Measurements from ENCODE around the gene MSRB3. TPM values are rescaled to one million over a fixed set of nuclear protein-coding genes. Genes with fewer than 3 reads are reported as not detected.

Gene MSRB3
- total RNA-seq, 1 experiment from 2014 or later = 31.1 TPM

DNA sequence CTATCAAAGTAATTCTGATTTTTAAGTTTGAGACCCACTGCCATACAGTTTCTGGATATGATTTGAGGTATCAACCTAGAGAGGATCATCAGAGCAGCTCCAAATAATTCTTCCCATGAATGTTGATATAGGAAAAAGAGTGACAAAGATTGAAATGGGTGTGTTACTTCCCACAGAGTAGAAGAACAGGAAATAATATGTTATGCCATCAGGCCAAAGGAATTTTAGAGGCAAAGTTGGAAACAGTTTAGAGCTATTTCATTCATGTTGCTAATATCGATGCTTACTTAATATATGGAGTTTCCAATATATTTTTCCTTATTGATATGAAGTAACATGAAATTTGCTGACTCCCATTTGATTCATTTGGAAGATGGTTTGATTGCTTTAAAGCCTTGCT, 8.9 kb upstream of the MSRB3 start:
- intact Hi-C loops (cut with micrococcal nuclease) = no loop called here
- H3K4me3 Mint-ChIP-seq (ENCODE audit: unreplicated experiment) = no peak overlapping the region
- no peaks in the 10 kb centered on the region for H3K9me3 Mint-ChIP-seq (ENCODE audit: unreplicated experiment)
- DNase-seq (ENCODE audit: unreplicated experiment) = no peak
- TF ChIP-seq, protein P1, sequence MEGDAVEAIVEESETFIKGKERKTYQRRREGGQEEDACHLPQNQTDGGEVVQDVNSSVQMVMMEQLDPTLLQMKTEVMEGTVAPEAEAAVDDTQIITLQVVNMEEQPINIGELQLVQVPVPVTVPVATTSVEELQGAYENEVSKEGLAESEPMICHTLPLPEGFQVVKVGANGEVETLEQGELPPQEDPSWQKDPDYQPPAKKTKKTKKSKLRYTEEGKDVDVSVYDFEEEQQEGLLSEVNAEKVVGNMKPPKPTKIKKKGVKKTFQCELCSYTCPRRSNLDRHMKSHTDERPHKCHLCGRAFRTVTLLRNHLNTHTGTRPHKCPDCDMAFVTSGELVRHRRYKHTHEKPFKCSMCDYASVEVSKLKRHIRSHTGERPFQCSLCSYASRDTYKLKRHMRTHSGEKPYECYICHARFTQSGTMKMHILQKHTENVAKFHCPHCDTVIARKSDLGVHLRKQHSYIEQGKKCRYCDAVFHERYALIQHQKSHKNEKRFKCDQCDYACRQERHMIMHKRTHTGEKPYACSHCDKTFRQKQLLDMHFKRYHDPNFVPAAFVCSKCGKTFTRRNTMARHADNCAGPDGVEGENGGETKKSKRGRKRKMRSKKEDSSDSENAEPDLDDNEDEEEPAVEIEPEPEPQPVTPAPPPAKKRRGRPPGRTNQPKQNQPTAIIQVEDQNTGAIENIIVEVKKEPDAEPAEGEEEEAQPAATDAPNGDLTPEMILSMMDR (IDR thresholded peaks at IDR 0.05; ENCODE audit: unreplicated experiment) = no peak
- H3K4me1 Mint-ChIP-seq (ENCODE audit: insufficient read depth, unreplicated experiment) = peaks cover 10% of the 10 kb centered on the region
- H3K36me3 Mint-ChIP-seq (ENCODE audit: insufficient read depth, unreplicated experiment) = no peaks in the 10 kb centered on the region
- H3K27ac Mint-ChIP-seq (ENCODE audit: low read depth, unreplicated experiment) = no peak overlapping the region
- ChIA-PET CTCF (interaction anchor here (0.7 kb wide), 1 partner anchor 162 kb away, joined by 3 read pairs; no protein-coding TSS in a partner anchor), POLR2A (interaction anchor here (1.0 kb wide), 1 partner anchor 21 kb away, joined by 3 read pairs; no protein-coding TSS in a partner anchor)
- H3K27me3 Mint-ChIP-seq (ENCODE audit: insufficient read depth, unreplicated experiment) = no peaks in the 10 kb centered on the region
- BruUV-seq (replicated peaks) = no TSS peak

DNA sequence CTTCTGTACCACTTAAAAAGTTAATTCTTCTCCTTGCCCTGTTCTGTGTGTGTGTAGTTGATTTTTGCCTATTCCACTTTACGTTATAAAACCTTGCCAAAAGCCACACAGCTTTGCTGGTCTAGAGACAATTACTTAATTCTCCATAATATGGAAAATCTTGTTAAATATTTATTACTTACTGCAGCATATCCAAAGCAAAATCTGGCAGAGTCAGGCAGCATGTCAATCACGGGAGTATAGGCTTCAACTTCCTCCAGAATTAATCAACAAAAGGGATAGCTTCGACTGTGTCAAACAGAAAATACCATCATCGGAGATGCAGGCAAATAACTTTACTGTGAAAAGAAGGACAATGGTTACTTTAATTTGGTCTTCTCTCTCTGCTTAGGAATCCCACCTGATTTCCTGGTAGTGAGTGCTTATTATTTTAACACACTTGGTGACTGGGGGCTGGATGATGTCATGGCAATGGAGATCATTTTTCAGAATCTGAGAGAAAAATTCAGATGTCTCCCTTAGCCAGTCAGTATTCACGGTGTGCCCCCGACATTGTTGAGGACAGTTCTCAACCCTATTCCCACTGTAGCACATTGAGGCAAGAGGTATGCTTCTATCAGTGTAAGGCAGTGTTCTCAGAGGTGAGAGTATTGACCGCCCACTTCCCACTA, 3.7 kb upstream of the MSRB3 start:
- Mint-ChIP-seq H3K4me3 (ENCODE audit: unreplicated experiment) (no peak overlapping the region), H3K27ac (ENCODE audit: low read depth, unreplicated experiment) (no peak overlapping the region), H3K9me3 (ENCODE audit: unreplicated experiment) (no peaks in the 10 kb centered on the region), H3K36me3 (ENCODE audit: insufficient read depth, unreplicated experiment) (no peaks in the 10 kb centered on the region), H3K4me1 (ENCODE audit: insufficient read depth, unreplicated experiment) (peaks cover 19% of the 10 kb centered on the region), H3K27me3 (ENCODE audit: insufficient read depth, unreplicated experiment) (no peaks in the 10 kb centered on the region)
- CTCF ChIA-PET = no interaction called here
- intact Hi-C loops (cut with micrococcal nuclease) = loop anchor here (5.0 kb wide), 1 partner anchor 102 kb away; no protein-coding TSS in a partner anchor
- no peak for DNase-seq (ENCODE audit: unreplicated experiment)
- TF ChIP-seq, protein P1 (IDR thresholded peaks at IDR 0.05; ENCODE audit: unreplicated experiment) = no peak
- POLR2A ChIA-PET = no interaction called here
- no TSS peak for BruUV-seq (replicated peaks)

DNA sequence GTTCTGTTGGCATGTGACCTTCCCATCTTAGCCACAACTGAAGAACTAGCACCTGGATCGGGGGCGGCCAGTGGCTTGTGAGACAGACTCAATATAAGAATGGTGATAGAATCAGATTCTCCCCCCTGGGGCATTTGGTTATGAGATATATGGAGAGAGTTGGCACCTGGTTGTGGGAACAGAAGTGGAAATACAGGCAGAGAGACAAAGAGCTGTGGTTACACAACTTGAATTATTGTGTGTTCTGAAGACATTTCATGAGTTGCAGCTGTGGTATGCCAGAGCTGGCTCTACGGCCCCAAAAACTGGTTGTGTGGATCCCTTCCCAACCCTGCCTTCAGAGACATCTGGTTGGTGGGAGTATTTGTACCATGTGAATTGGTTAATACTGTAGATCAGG, 2.9 kb upstream of the MSRB3 start:
- POLR2A ChIA-PET = no interaction called here
- CTCF ChIA-PET = interaction anchor here (0.6 to 0.7 kb wide), 2 partner anchors 15 to 318 kb away, joined by 3 read pairs; no protein-coding TSS in a partner anchor
- Mint-ChIP-seq H3K4me3 (ENCODE audit: unreplicated experiment) (no peak overlapping the region), H3K27me3 (ENCODE audit: insufficient read depth, unreplicated experiment) (no peaks in the 10 kb centered on the region), H3K4me1 (ENCODE audit: insufficient read depth, unreplicated experiment) (peaks cover 16% of the 10 kb centered on the region), H3K36me3 (ENCODE audit: insufficient read depth, unreplicated experiment) (no peaks in the 10 kb centered on the region), H3K27ac (ENCODE audit: low read depth, unreplicated experiment) (no peak overlapping the region), H3K9me3 (ENCODE audit: unreplicated experiment) (no peaks in the 10 kb centered on the region)
- no TSS peak for BruUV-seq (replicated peaks)
- intact Hi-C loops (cut with micrococcal nuclease) = loop anchor here (5.0 kb wide), 1 partner anchor 103 kb away; no protein-coding TSS in a partner anchor
- DNase-seq (ENCODE audit: unreplicated experiment) = no peak
- TF ChIP-seq, protein P1 (IDR thresholded peaks at IDR 0.05; ENCODE audit: unreplicated experiment) = no peak

DNA sequence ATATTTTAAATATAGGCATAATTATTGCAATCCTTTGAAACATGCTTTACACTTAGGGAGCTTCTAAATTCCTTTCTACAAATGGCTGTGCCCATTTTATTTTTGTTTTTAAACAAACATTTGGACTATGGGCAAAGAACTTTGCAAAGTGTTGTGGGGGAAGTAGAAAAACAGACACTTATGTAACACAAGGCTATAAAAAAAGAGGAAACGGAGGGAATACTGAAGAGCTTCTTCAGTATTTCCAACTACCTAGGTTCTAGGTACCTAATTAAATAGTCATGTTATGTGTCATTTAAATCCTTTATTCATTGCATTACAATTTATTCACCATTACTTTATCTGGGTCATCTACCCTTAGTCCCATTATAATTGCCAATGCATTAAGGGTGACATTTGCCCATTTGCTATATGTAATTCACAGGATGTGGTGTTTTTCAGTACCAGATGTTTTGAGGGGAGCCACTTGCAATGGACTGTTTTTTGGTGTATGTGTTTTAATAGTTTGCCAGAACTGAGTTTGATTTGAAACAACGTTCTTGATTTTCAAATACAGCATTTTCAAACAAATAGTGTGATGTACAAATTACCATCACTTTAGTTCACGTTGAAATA, 1.5 kb upstream of the MSRB3 start:
- intact Hi-C loops (cut with micrococcal nuclease) = loop anchor here (5.0 kb wide), 1 partner anchor 105 kb away; no protein-coding TSS in a partner anchor
- Mint-ChIP-seq H3K36me3 (ENCODE audit: insufficient read depth, unreplicated experiment) (no peaks in the 10 kb centered on the region), H3K27ac (ENCODE audit: low read depth, unreplicated experiment) (no peak overlapping the region), H3K9me3 (ENCODE audit: unreplicated experiment) (no peaks in the 10 kb centered on the region), H3K4me3 (ENCODE audit: unreplicated experiment) (no peak overlapping the region), H3K4me1 (ENCODE audit: insufficient read depth, unreplicated experiment) (peaks cover 16% of the 10 kb centered on the region), H3K27me3 (ENCODE audit: insufficient read depth, unreplicated experiment) (no peaks in the 10 kb centered on the region)
- CTCF ChIA-PET = no interaction called here
- no TSS peak for BruUV-seq (replicated peaks)
- POLR2A ChIA-PET = interaction anchor here (0.7 kb wide), 1 partner anchor 45 kb away, joined by 3 read pairs; no protein-coding TSS in a partner anchor
- no peak for DNase-seq (ENCODE audit: unreplicated experiment)
- TF ChIP-seq, protein P1 (IDR thresholded peaks at IDR 0.05; ENCODE audit: unreplicated experiment) = no peak

All from MCF 10A (cell line).